Midbrain (tissue), 1 donor: Measurements from ENCODE around the gene MGA.
A peak's percentile ranks its signal among the peaks of the same experiment; 100 is the strongest.

Experiments
- DNase-seq: peaks from one replicate; lab custom pipeline; 2025; lab: John Stamatoyannopoulos, UW

The MGA gene

DNA sequence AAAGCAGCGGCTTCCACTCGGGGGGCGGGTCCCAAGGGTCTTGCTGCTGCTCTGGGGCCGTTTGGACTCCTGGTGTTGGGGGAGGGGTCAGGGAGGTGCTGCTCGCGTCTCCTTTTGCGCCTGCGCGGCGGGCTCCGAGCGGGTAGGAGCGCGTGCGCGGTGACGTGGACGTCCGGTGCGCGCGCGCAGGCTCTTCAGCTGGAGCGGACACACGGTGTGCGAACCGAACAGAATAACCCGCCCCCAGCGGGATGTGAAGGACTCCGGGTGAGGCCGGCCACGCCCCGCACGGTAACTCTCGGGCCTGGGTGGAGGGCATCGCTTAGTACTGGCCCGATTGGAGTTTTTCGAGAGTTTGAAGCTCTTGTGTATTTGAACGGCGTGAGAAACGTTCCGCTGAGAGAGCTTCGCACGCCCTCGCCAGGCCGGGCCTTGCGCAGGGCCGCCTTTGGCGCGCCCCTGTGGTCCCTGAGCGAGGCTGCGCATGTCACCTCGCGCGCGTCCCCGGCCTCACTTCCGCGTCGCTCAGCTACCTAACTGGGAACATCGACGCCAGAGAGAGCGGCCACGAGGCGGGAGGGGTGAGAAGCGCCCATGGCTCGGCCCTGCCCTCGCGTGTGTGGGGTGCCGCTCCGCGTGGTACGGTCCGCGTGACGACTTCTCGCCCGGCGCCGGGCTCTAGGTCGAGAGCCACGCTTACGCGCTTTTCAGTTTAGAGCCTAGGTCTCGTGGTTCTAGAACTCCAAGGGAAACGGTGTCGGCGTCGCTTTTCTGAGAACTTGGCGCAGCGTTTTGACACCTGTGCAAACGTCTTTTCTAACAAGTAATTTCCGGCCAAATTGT, at the start of gene MGA:
TSS of gene MGA (plus strand) at position 171 of the 843 bp plus-strand sequence.
- peak; percentile 85 for DNase-seq

GRCh38 chr15:41620536-41621199, 39.5 kb upstream of the MGA start:
- DNase-seq = no peak

GRCh38 chr15:41621200-41622193, 38.7 kb upstream of the MGA start:
- peak; percentile 90 for DNase-seq

DNA sequence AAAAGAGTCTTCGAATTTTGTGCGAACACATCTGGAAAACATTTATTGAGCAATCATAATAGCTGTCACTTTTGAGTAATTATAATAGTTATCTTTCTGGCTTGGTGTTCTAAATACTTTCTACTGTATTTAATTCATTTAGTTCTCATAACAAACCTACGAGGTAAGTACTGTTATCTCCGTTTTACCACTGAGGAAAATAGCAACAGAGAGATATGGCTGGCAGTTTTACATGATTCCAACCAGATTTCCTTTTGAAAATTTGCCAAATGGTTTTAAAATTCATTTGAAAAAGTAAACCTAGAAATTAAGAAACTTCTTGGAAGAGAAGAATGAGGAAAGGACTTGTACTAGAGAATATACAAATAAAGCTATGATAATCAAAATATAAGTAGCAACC, 37.3 kb upstream of the MGA start:
- DNase-seq = no peak

DNA sequence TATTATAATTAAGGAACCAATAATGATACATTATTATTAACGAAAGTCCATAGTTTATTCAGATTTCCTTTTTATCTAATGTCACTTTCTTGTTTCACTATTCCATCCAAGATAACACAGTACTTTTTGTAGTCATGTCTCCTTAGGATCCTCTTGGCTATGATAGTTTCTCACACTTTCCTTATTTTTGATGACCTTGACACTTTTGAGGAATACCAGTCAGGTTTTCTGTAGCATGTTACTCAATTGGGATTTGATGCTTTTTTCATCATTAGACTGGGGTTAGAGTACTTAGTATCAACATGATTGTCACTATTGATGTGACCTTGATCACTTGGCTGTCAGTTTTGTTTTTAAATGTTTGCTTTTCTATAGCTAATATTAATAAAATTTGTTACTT, 33.0 kb upstream of the MGA start:
- no peak for DNase-seq

DNA sequence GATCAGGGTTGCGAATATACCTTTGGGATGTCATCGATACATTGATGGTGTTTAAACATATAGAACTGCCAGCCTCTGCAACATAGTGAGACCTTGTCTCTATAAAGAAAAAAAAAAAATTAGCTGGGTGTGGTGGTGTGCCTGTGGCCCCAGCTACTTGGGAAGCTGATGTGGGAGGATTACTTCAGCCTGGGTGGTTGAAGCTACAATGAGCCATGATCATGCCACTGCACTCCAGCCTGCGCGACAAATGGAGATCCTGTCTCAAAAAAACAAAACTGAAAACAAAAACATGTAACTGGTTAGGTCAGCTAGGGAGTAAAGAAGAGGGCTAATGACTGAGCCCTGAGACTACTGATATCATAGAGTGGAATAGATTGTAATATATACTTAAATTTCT, 30.7 kb upstream of the MGA start:
- DNase-seq = no peak

DNA sequence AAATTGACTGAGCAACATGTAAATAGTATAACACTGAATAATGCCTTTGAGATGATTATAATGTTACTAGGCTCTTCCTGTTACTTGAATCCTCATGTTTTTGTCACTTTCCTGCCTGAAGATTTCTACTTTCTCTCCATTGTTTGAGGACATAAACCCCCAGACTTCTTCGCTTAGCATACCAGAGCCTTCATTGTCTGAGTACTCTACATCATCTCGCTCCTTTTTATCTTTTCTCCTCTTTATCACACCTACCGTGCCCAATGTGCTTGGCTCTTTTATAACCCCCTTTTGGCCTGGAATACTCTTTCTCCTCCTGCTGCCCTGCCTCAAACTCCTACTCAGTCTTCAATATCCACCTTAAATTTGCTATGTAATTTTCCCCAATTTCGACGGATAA, 30.3 kb upstream of the MGA start:
- DNase-seq = no peak

DNA sequence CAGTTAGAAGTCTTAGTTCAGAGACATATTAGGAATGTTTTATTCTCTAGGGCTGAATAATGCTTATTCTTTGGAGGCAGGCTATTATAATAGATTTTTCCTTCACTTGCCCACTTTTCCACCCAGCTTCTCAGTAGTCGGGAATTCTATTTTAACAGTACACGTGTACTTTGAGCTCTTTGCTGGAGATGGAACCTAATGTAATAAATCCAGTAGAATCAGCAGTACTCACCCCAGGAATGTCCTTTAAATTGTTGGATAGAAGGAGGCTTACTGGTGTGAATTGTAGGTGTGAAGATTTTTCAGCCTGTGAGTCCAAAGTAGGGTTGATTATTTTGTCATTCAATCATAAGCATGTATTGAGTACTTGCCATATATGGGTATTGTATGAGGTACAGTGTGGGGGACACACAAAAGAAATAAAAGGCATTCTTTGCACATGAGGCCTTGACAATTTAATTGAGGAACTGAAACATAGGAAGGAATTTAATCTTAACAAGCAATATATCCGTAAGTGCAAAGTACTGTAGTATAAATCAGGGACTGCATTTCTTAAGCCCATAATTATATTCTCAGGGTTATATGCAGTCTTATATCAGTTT, 29.5 kb upstream of the MGA start:
- DNase-seq = no peak

DNA sequence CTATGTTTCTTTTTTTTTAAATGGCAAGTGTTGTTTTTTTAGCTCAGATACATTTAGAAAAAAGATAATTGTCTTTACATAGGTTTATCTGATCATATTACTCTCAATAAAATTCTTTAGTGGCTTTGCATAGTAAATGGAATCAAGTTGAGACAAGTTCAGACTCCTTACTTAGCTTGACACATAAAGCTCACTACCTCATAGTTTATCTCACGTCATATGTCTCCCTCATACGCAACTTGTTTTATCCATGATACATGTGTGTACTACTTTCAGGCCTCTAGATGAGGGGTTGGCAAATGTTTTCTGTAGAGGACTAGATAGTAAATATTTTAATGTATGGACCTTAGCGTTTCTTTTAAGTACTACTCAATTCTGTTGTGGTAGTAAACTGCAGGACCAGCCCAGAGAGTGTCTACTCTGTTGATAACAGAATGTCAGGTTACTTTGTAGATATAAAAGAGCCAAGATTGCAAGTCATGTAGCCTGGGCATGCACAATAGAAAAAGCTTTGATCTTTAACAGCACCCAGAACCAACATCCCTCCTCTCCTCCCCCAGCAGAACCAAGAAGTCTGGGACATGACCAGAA, 28.2 kb upstream of the MGA start:
- DNase-seq = no peak

DNA sequence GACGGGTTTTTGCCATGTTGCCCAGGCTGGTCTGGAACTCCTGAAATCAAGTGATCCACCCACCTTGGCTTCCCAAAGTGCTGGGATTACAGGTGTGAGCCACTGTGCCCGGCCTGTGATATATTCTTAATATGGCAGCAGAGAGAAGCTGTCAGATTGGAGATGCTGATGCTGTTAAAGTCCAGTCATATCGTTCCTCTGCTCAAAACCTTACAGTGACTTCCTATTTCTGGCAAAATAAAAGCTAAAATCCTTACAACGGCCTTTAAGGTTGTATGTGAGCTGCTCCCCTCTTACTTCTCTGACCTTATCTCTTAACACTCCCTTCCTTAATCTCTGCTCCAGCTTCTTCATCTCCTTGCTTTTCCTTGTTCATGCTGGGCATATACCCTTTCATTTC, 26.6 kb upstream of the MGA start:
- DNase-seq = no peak

DNA sequence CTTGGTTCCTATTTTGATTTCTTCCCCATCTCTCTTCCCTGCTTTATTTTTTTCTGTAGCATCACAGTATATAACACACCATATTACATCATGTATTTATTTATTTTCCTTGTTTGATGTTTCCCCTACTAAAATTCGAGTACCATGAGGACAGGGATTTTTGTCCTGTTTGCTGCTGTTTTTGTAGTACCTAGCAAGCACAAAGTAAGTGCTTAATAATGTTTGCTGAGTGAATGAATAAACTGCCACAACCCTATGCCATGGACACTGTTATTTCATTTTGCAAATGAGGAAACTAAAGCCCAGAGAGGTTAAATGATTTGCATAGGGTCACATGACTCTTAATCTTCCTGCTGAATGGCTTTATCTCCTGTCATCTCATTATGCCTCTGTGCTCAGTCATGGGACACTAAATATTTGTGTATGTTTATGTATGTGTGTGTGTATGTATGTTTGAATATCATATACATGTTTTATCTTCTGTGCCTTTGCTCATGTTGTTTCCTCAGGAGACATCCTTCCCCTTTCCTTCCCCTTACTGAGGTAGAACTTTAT, 26.1 kb upstream of the MGA start:
- DNase-seq = no peak

DNA sequence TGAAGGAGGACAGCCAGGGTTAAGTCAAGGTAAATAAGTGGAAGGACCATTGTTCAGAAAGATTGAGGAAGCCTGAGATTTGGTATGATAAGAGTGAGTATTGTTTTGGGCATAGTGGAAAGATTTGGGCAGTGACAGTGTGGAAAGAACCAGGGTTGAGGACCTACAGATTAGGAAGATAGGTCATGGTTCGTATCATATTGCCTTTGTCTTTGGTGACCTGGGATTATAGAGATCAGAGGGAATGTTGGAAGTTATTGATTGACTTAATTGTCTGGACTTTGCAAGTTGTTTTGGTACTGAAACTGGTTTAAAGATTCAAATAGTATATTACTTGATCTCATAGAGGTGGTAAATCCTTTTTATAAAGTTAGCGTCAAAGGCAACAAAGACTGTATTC, 23.1 kb upstream of the MGA start:
- no peak for DNase-seq

DNA sequence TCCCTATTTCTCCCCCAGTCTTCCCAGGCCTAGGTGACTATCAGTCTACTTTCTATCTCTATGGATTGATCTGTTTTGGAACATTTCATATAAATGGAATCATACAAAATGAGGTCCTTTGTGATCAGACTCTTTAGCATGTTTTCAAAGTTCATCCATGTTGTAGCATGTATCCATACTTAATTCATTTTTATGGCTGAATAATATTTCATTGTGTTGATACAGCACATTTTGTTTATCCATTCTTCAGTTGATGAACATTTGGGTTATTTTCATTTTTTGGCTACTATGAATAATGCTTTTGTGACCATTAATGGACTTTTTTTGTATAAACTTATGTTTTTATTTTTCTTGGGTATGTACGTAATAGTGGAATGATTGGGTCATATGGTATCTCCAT, 19.2 kb upstream of the MGA start:
- DNase-seq = no peak

- no peak for DNase-seq
Observed at GRCh38 chr15:41647262-41647661, 12.9 kb upstream of the MGA start.

GRCh38 chr15:41648097-41648496, 12.1 kb upstream of the MGA start:
- DNase-seq = no peak

DNA sequence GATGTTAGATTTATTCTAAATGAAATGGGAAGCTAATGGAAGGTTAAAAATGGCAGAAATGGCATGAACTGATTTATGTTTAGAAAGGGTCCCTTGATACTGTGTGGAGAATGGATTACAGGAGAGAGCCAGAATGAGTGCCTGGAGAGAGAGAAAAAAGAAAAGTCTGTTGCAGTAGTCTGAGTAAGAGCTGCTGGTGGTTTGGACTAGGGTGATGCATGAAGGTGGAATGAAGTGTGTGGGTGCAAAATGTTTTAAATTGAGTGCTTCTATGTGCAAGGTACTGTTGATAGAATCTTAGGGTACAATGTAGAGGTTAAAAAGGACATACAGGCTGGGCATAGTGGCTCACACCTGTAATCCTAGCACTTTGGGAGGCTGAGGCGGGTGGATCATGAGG, 11.4 kb upstream of the MGA start:
- DNase-seq = no peak

DNA sequence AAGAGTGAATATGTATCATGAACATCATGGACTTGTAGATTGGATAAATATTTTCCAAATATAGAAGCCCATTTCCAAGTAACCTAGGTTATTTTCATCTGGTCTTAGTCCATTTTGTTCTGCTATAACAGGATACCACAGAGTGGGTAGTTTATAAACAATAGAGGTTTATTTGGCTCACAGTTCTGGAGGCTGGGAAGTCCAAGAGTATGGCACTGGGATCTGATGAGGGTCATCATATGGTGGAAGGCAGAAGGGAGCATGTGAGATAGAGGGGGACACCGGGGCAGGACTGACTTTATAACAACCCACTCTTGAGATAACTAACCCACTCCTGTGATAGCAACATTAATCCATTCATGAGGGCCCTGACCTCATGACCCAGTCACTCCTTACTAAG, 9.4 kb upstream of the MGA start:
- DNase-seq = no peak

DNA sequence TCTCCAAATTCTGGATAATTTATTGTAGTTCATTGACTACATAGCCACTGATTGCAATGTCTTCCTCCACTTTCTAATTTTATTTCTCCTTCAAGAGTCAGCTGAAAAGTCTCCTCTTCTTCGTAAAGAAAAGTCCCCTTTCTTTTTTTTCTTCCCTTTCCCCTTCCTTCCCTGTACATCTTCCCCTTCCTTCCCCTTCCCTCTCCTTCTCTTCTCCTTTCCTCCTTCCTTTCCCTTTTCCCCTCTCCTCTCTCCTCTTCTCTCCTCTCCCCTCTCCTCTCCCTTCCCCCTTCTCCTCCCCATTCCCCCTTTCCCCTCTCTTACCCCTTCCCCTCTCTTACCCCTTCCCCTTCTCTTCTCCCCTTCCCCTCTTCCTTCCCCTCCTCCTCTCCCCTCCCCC, 8.8 kb upstream of the MGA start:
- DNase-seq = no peak

DNA sequence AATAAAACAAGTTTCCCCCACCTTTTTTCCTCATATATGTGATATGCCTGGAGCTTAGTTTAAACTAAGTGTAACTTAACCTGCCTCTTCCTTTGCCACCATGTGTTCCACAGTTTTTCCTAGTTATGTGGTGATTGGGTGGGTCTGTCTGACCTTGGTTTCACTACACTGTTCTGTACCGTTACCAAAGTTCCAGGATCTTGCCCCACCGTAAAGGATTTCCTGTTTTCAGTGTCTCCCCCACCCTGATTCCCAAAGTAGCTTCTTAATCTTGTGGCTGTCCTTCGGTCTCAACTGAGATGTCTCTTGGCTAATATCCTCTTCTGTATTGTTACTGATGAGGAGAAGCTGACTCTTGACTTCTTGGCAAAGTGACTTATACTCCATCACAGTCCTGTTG, 6.4 kb upstream of the MGA start:
- DNase-seq = no peak

GRCh38 chr15:41655716-41656115, 4.5 kb upstream of the MGA start:
- no peak for DNase-seq

DNA sequence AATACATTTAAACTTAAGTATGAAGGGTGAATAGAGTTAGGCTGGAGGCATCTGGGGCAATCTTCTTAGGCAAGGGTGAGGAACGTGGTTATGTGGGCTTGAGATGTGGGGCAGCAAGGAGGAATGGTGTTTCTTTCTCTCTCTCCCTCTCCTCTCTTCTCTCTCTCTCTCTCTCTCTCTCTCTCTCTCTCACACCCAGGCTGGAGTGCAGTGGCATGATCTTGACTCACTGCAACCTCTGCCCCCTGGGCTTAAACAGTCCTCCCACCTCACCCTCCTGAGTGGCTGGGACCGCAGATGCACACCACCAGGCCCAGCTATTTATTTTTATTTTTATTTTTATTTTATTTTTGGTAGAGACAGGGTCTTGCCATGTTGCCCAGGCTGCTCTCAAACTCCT, 4.0 kb upstream of the MGA start:
- DNase-seq = no peak
